Endothelial cell of umbilical vein (primary cell): ENCODE data around the gene TSSC4.

Experiments
- EZH2 ChIP-seq: IDR thresholded peaks from 2 replicates; pipeline ENCODE4 v1.6.1; 2012; ENCODE audit warnings: borderline replicate concordance, low read depth, mild to moderate bottlenecking, moderate library complexity, low read length, inconsistent platforms; ENCODE audit not compliant: severe bottlenecking
- FOS ChIP-seq: IDR thresholded peaks from 2 replicates; pipeline ENCODE4 v1.6.1; 2011; ENCODE audit warnings: mild to moderate bottlenecking, low read length, moderate library complexity, borderline replicate concordance; ENCODE audit not compliant: insufficient read depth
- MYC ChIP-seq: IDR thresholded peaks from one replicate; pipeline ENCODE4 v1.6.1; 2011; ENCODE audit warnings: mild to moderate bottlenecking, low read depth, low read length
- POLR2A ChIP-seq: IDR thresholded peaks from 2 replicates; pipeline ENCODE4 v1.6.1; 2012; ENCODE audit warnings: low read depth, mild to moderate bottlenecking, control low read depth, low read length
- POLR2AphosphoS5 ChIP-seq: IDR thresholded peaks from 2 replicates; pipeline ENCODE4 v1.6.1; 2012; ENCODE audit warnings: low read depth, mild to moderate bottlenecking, control low read depth, low read length, moderate library complexity; ENCODE audit not compliant: insufficient read depth
- TF ChIP-seq, protein P1 (sequence below), 2 donors: IDR thresholded peaks; 1 replicate in 1 of 2; 2 replicates in 1 of 2; pipeline ENCODE4 v1.5.1; 2011; ENCODE audit warnings: low read length in 2 of 2, mild to moderate bottlenecking in 2 of 2, moderate library complexity in 2 of 2, control low read depth in 1 of 2, inconsistent platforms in 1 of 2, low read depth in 1 of 2; ENCODE audit not compliant: insufficient read depth in 1 of 2; ENCODE audit errors: extremely low read depth in 1 of 2
- TF ChIP-seq, protein P2 (sequence below): IDR thresholded peaks from 2 replicates; pipeline ENCODE4 v1.6.1; 2011; ENCODE audit not compliant: insufficient read depth, insufficient read length

DNA sequence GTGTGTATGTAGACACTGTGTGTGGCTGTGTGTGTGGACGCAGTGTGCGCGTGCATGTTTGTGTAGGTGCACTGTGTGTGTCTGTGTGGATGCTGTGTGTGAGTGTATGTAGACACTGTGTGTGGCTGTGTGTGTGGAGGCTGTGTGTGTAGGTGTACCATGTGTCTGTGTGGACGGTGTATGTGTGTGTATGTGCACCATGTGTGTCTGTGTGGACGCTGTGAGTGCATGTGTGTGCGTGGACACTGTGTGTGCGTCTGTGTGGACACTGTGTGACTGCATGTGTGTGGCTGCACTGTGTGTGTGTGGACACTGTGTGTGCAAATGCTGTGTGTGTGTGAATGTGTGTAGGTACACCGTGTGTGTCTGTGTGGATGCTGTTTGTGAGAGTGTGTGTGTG, 33.5 kb downstream of the TSSC4 start:
- TF ChIP-seq, protein P1, sequence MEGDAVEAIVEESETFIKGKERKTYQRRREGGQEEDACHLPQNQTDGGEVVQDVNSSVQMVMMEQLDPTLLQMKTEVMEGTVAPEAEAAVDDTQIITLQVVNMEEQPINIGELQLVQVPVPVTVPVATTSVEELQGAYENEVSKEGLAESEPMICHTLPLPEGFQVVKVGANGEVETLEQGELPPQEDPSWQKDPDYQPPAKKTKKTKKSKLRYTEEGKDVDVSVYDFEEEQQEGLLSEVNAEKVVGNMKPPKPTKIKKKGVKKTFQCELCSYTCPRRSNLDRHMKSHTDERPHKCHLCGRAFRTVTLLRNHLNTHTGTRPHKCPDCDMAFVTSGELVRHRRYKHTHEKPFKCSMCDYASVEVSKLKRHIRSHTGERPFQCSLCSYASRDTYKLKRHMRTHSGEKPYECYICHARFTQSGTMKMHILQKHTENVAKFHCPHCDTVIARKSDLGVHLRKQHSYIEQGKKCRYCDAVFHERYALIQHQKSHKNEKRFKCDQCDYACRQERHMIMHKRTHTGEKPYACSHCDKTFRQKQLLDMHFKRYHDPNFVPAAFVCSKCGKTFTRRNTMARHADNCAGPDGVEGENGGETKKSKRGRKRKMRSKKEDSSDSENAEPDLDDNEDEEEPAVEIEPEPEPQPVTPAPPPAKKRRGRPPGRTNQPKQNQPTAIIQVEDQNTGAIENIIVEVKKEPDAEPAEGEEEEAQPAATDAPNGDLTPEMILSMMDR (IDR thresholded peaks at IDR 0.05; ENCODE audit: extremely low read depth in 1 of 2, insufficient read depth in 1 of 2, low read depth in 1 of 2, low read length in 2 of 2) = no peak
- TF ChIP-seq POLR2AphosphoS5 (no peak), EZH2 (no peak), POLR2A (no peak), FOS (no peak), MYC (no peak)
- TF ChIP-seq, protein P2, sequence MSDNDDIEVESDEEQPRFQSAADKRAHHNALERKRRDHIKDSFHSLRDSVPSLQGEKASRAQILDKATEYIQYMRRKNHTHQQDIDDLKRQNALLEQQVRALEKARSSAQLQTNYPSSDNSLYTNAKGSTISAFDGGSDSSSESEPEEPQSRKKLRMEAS = no peak
